Mesendoderm (in vitro differentiated cells): ENCODE results near the gene RASSF4.

ENCODE experiments used
- DNase-seq: peaks from one replicate; pipeline ENCODE4 v3.0.0; 2013
- H2AK5ac ChIP-seq: 2 replicates; pipeline ENCODE4 v1.6.1; 2013; ENCODE audit warnings: low read length, inconsistent platforms
- H2BK120ac ChIP-seq: 2 replicates; pipeline ENCODE4 v1.6.1; 2013; ENCODE audit warnings: low read depth, mild to moderate bottlenecking, low read length, moderate library complexity, mixed read lengths
- H2BK15ac ChIP-seq: replicated peaks from 2 replicates; pipeline ENCODE4 v1.6.1; 2013; ENCODE audit warnings: low read depth, mild to moderate bottlenecking, moderate library complexity
- H2BK5ac ChIP-seq: 2 replicates; pipeline ENCODE4 v1.6.1; 2013; ENCODE audit warnings: low read length, inconsistent platforms
- H3K18ac ChIP-seq: 2 replicates; pipeline ENCODE4 v1.6.1; 2013; ENCODE audit warnings: mild to moderate bottlenecking, low read length, mixed read lengths
- H3K23ac ChIP-seq: one replicate; pipeline ENCODE4 v1.6.1; 2013; ENCODE audit warnings: low read length
- H3K27ac ChIP-seq: 2 replicates; pipeline ENCODE4 v1.5.1; 2013; ENCODE audit warnings: low read depth, mild to moderate bottlenecking, inconsistent platforms, low read length, moderate library complexity
- H3K27me3 ChIP-seq: 2 replicates; pipeline ENCODE4 v1.6.1; 2013; ENCODE audit warnings: low read length, control low read depth, mild to moderate bottlenecking, inconsistent platforms; ENCODE audit not compliant: insufficient read depth, poor library complexity
- H3K36me3 ChIP-seq: 2 replicates; pipeline ENCODE4 v1.6.1; 2013; ENCODE audit warnings: low read length, inconsistent platforms; ENCODE audit not compliant: control insufficient read depth, insufficient read depth
- H3K4ac ChIP-seq: one replicate; pipeline ENCODE4 v1.6.1; 2013; ENCODE audit warnings: low read depth, mild to moderate bottlenecking, low read length, moderate library complexity
- H3K4me1 ChIP-seq: 2 replicates; pipeline ENCODE4 v1.6.1; 2013; ENCODE audit warnings: low read depth, low read length, inconsistent platforms; ENCODE audit not compliant: control insufficient read depth
- H3K4me2 ChIP-seq: 2 replicates; pipeline ENCODE4 v1.6.1; 2013; ENCODE audit warnings: low read length
- H3K4me3 ChIP-seq: 2 replicates; pipeline ENCODE4 v1.5.1; 2013; ENCODE audit warnings: mild to moderate bottlenecking, low read length
- H3K56ac ChIP-seq: one replicate; pipeline ENCODE4 v1.6.1; 2013; ENCODE audit warnings: low read length
- H3K79me1 ChIP-seq: 2 replicates; pipeline ENCODE4 v1.6.1; 2013; ENCODE audit warnings: low read length, inconsistent platforms
- H3K79me2 ChIP-seq: 2 replicates; pipeline ENCODE4 v1.6.1; 2013; ENCODE audit warnings: mild to moderate bottlenecking, low read length; ENCODE audit not compliant: control insufficient read depth, insufficient read depth
- H3K9ac ChIP-seq: 2 replicates; pipeline ENCODE4 v1.6.1; 2013; ENCODE audit warnings: low read length, inconsistent platforms
- H4K5ac ChIP-seq: one replicate; pipeline ENCODE4 v1.6.1; 2013; ENCODE audit warnings: low read length
- H4K8ac ChIP-seq: one replicate; pipeline ENCODE4 v1.6.1; 2013; ENCODE audit warnings: low read depth, mild to moderate bottlenecking, control low read depth, low read length, moderate library complexity
- WGBS: extraction: QIAGEN DNeasy Blood & Tissue Kit; methylation state at CpG from one replicate; pipeline ENCODE4 v1.1.7; 2013; ENCODE audit warnings: low lambda C conversion rate, missing lambda C conversion rate; ENCODE audit not compliant: insufficient coverage; ENCODE audit errors: extremely low coverage; 5-methylcytosine and 5-hydroxymethylcytosine counted together

The RASSF4 gene

DNA sequence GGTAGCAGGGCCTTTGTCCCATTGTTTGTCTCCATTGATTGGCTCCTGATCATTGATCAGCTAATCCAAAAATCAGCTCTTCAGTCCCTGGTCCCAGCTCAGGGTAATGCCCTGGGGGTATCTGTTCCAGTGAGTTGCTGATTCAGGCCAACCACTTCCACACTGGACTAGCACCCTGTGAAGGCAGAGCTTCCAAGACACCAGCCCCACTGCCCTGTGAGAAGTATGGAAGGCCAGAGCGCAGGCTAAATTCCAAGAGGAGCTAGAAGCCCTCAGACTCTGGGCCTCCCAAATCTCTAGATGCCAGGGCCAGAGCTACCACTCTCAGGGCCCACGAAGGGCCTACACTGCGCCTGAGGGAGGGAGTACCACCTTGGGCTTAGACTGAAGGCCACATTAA is 38.1 kb upstream of the RASSF4 start:
- no peak overlapping the region for H4K8ac ChIP-seq
- no peak overlapping the region for H2BK120ac ChIP-seq
- no peak overlapping the region for H3K23ac ChIP-seq
- no peak overlapping the region for H3K27ac ChIP-seq
- H4K5ac ChIP-seq, result no peak overlapping the region
- H3K4ac ChIP-seq, result no peak overlapping the region
- no peak overlapping the region for H2BK5ac ChIP-seq
- H2AK5ac ChIP-seq, result no peak overlapping the region
- no peak overlapping the region for H3K56ac ChIP-seq
- no peak overlapping the region for H3K9ac ChIP-seq
- no peak overlapping the region for H3K18ac ChIP-seq
- no peak overlapping the region for H3K4me3 ChIP-seq
- H3K79me2 ChIP-seq, result no peaks in the 10 kb centered on the region
- no peak overlapping the region for H2BK15ac ChIP-seq
- H3K4me1 ChIP-seq, result no peaks in the 10 kb centered on the region
- DNase-seq, result no peak
- H3K27me3 ChIP-seq, result no peaks in the 10 kb centered on the region
- no peaks in the 10 kb centered on the region for H3K36me3 ChIP-seq
- no peak overlapping the region for H3K4me2 ChIP-seq
- no peaks in the 10 kb centered on the region for H3K79me1 ChIP-seq
- WGBS, result no CpG with 5 or more reads among the region's 3 CpGs

DNA sequence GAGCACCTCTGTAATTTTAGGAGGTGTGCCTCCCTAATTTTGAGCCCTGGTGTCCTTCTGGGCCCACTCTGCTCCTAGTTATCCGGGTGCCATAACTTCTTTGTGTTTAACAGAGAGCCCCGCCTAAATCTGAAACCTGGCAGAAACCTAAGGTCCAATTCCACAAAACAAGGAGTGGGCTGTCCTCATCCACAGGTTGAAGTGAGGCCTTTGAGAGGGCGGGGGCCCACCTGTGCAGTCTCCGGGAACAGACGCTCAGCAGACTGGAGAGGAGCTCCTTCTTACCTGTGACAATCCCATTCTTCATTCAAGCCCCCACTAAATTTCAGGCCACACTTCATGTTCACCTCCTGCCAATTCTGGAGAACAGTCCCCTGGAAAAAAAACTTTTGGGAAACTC is 37.6 kb upstream of the RASSF4 start:
- Histone ChIP-seq H3K27me3 (no peaks in the 10 kb centered on the region), H3K79me2 (no peaks in the 10 kb centered on the region), H3K9ac (no peak overlapping the region), H3K4me3 (no peak overlapping the region), H4K5ac (no peak overlapping the region), H3K18ac (no peak overlapping the region), H3K4me2 (no peak overlapping the region), H2BK15ac (no peak overlapping the region), H4K8ac (no peak overlapping the region), H2BK5ac (no peak overlapping the region), H2AK5ac (no peak overlapping the region), H3K36me3 (no peaks in the 10 kb centered on the region), H2BK120ac (no peak overlapping the region), H3K23ac (no peak overlapping the region), H3K4me1 (no peaks in the 10 kb centered on the region), H3K4ac (no peak overlapping the region), H3K56ac (no peak overlapping the region), H3K27ac (no peak overlapping the region), H3K79me1 (no peaks in the 10 kb centered on the region)
- no peak for DNase-seq
- no CpG with 5 or more reads among the region's 5 CpGs for WGBS

DNA sequence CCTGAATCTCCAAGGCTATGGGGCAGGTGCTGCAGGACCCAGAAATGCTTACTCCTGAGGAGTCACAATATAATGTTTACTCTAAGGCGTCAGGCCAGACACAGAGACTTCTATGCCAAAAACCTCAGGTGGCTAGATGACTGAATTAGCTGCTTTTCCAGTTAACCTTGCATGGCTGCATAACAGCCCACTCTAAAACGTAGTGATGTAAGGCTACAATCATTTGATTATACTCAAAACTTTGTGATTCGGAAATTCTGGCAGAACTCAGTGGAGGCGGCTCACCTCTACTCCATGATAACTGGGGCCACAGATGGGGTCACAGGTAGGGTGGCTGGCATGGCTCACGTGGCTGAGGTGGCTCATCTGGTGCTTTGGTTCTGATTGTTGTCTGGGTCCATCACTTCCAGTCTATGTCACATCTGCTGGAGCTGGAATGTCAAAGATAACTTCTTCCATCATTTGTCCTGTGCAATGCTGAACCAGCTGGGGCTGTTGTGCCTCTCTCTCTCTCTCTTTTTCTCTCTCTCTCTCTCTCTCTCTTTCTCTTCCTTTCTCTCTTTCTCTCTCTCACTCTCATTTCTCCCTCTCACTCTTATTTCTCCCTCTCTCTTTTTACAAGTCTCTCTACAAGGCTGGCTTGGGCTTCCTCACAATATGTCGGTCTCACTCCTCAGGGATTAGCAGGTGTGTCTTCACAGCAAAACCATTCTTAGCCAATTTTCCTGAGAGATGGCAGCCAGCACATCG is 36.6 kb upstream of the RASSF4 start:
- Histone ChIP-seq H3K27ac (no peak overlapping the region), H3K79me1 (no peaks in the 10 kb centered on the region), H4K8ac (no peak overlapping the region), H4K5ac (no peak overlapping the region), H3K4me2 (no peak overlapping the region), H3K4me1 (no peaks in the 10 kb centered on the region), H3K23ac (no peak overlapping the region), H3K9ac (no peak overlapping the region), H3K79me2 (no peaks in the 10 kb centered on the region), H3K56ac (no peak overlapping the region), H3K27me3 (no peaks in the 10 kb centered on the region), H3K18ac (no peak overlapping the region), H3K4ac (no peak overlapping the region), H2AK5ac (no peak overlapping the region), H2BK15ac (no peak overlapping the region), H2BK120ac (no peak overlapping the region), H2BK5ac (no peak overlapping the region), H3K36me3 (no peaks in the 10 kb centered on the region), H3K4me3 (no peak overlapping the region)
- DNase-seq, result no peak
- WGBS, result no CpG with 5 or more reads among the region's 7 CpGs

DNA sequence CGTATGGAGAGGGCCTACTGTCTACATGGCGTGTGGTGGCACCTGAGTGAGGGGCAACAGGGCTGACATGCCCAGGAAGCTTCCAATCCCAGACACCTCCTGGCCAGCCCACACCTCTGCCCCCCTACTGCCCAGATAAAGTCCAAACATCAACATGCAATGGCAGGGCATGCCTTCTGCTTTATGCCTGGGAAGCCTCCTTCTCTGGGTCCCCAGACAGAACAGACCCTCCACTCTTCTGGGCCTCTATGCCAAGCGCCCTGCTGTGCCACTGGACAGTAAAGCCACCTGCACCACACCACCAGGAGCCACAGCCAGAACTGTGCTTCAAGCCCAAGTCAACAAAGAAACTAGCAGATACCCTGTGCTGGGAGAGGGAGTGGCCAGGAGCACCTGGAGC is 36.0 kb upstream of the RASSF4 start:
- H3K79me2 ChIP-seq, result no peaks in the 10 kb centered on the region
- no CpG with 5 or more reads among the region's 3 CpGs for WGBS
- no peak overlapping the region for H3K27ac ChIP-seq
- H2BK120ac ChIP-seq, result no peak overlapping the region
- H3K36me3 ChIP-seq, result no peaks in the 10 kb centered on the region
- H2BK5ac ChIP-seq, result no peak overlapping the region
- no peak overlapping the region for H3K4me2 ChIP-seq
- no peaks in the 10 kb centered on the region for H3K27me3 ChIP-seq
- H2AK5ac ChIP-seq, result no peak overlapping the region
- H3K4ac ChIP-seq, result no peak overlapping the region
- DNase-seq, result no peak
- H3K79me1 ChIP-seq, result no peaks in the 10 kb centered on the region
- no peak overlapping the region for H3K9ac ChIP-seq
- no peak overlapping the region for H4K8ac ChIP-seq
- H2BK15ac ChIP-seq, result no peak overlapping the region
- H3K4me1 ChIP-seq, result no peaks in the 10 kb centered on the region
- H4K5ac ChIP-seq, result no peak overlapping the region
- H3K4me3 ChIP-seq, result no peak overlapping the region
- H3K56ac ChIP-seq, result no peak overlapping the region
- H3K18ac ChIP-seq, result no peak overlapping the region
- no peak overlapping the region for H3K23ac ChIP-seq

DNA sequence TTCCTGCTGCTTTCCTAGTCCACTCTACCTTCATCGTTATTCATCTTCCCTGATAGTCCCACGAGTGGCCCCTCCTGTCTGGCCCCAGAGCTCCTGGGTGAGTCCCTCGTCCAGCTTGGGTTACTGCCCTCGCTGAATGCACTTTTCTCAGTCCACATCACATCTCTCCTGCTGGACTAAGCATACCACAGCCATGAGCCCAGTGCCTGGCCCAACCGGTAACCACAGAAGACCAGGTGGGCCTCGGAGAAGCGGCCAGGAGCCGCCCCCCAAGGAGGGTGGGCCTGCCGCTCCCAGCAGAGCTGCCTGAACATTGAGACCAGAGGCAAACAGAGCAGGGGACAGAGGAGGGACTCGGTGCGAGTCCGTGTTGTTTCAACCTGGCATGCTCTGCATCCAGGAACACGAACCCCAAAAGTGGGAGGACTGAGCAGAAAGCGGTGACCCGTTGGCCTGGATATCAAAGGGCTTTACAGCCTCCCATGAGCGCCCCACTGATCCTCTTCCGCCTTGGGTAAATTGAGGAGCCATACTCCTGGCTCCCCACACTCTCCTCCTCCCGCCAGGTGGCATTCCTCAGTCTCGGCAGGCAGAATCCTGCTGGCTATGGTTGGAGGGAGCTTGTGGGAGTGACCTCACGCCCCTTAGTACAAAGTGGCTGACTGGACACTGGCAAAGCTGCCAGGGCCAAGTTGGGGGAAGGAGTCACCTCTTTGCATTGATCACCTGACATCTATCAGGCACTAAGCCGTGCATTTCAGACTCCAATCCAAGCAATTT is 35.2 kb upstream of the RASSF4 start:
- H2BK5ac ChIP-seq, result no peak overlapping the region
- H3K56ac ChIP-seq, result no peak overlapping the region
- no peak for DNase-seq
- no peak overlapping the region for H2BK15ac ChIP-seq
- H3K4me3 ChIP-seq, result no peak overlapping the region
- no peaks in the 10 kb centered on the region for H3K27me3 ChIP-seq
- no peak overlapping the region for H4K5ac ChIP-seq
- H3K79me1 ChIP-seq, result no peaks in the 10 kb centered on the region
- no peak overlapping the region for H2AK5ac ChIP-seq
- no CpG with 5 or more reads among the region's 21 CpGs for WGBS
- no peak overlapping the region for H3K27ac ChIP-seq
- no peak overlapping the region for H3K18ac ChIP-seq
- H3K9ac ChIP-seq, result no peak overlapping the region
- H3K23ac ChIP-seq, result no peak overlapping the region
- H2BK120ac ChIP-seq, result no peak overlapping the region
- no peak overlapping the region for H3K4ac ChIP-seq
- H3K4me2 ChIP-seq, result no peak overlapping the region
- no peaks in the 10 kb centered on the region for H3K4me1 ChIP-seq
- H4K8ac ChIP-seq, result no peak overlapping the region
- H3K79me2 ChIP-seq, result no peaks in the 10 kb centered on the region
- no peaks in the 10 kb centered on the region for H3K36me3 ChIP-seq
